ENCODE measurements around the gene ABO. TPM values are rescaled to one million over a fixed set of nuclear protein-coding genes. Genes with fewer than 3 reads are reported as not detected.
"Not testable (repeated sequence)": the region's sequence is repeated elsewhere in the genome, so short reads cannot be mapped to it uniquely, and the experiment has no call there.

Gene ABO
- total RNA-seq, 6 donors from 2014 or later = 7.6 to 84.9 (median 35.4) TPM

GRCh38 chr9:133230093-133230492 is 44.9 kb downstream of the ABO start:
- H3K27me3 ChIP-seq = no peaks in the 10 kb centered on the region
- no peaks in the 10 kb centered on the region for H3K36me3 ChIP-seq
- no peak for TF ChIP-seq EP300 (IDR thresholded peaks at IDR 0.05)
- TF ChIP-seq CTCF (IDR thresholded peaks at IDR 0.05) = no peak
- no peak for TF ChIP-seq POLR2A (IDR thresholded peaks at IDR 0.05)
- TF ChIP-seq POLR2AphosphoS5 (IDR thresholded peaks at IDR 0.05) = no peak
- no peak for ATAC-seq (ENCODE audit: low FRiP score in 2 of 2)
- H3K4me1 ChIP-seq = no peaks in the 10 kb centered on the region
- H3K27ac ChIP-seq = no peak overlapping the region
- DNase-seq = no peak
- 87 to 88% methylated on average over 5 of the region's 5 CpGs for WGBS, 2 donors
- H3K9me3 ChIP-seq = no peaks in the 10 kb centered on the region
- H3K4me3 ChIP-seq = no peak overlapping the region

GRCh38 chr9:133228474-133229193 is 46.4 kb downstream of the ABO start:
- H3K27ac ChIP-seq; H3K9me3 ChIP-seq; DNase-seq; H3K4me1 ChIP-seq; H3K4me3 ChIP-seq; H3K27me3 ChIP-seq; H3K36me3 ChIP-seq; ATAC-seq (ENCODE audit: low FRiP score in 2 of 2): not testable (repeated sequence)
- 71 to 89% methylated on average over 2 to 21 of the region's 22 CpGs for WGBS, 2 donors

GRCh38 chr9:133227996-133228395 is 47.0 kb downstream of the ABO start:
- DNase-seq = not testable (repeated sequence)

DNA sequence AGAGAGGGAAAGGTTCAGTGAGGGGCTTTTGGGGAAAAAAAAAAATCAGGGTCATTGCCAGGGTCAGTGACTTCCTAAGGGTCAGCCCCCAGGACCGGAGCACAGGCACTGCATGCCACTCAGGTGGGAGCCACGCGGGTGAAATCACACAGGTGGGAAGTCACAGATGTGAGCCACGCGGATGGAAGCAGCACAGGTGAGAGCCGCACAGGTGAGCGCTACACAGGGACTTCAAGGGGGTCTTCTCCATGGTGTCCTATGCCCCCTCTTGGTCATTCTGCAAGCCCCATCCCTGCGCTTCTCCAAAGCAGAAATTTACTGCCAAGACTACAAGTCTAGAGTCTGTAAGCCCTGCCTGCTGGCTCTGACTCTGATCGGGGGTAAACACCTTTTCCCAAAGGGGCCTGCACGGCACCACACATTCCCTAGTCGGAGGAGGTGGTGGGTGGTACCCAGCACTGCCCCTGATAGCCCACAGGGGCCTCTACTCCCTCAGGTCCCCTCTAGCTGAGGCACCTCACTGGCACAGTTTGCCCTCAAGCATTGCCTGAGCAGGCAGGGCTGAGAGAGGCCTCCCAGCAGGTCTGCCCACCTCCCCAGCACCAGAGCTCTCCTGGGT is 47.6 kb downstream of the ABO start:
- 88 to 95% methylated on average over 7 to 11 of the region's 11 CpGs for WGBS, 2 donors
- DNase-seq = no peak
- no peak for TF ChIP-seq CTCF (IDR thresholded peaks at IDR 0.05)
- TF ChIP-seq POLR2A (IDR thresholded peaks at IDR 0.05) = no peak
- no peak for TF ChIP-seq EP300 (IDR thresholded peaks at IDR 0.05)
- no peak for TF ChIP-seq POLR2AphosphoS5 (IDR thresholded peaks at IDR 0.05)

More at GRCh38 chr9:133227996-133228395, 47.0 kb downstream of the ABO start:
- not testable (repeated sequence) for H3K9me3 ChIP-seq, H3K4me1 ChIP-seq, H3K36me3 ChIP-seq, H3K27ac ChIP-seq, H3K27me3 ChIP-seq, H3K4me3 ChIP-seq
- ATAC-seq (ENCODE audit: low FRiP score in 2 of 2) = peak; percentile 16 to 27
- WGBS, 2 donors = 80 to 90% methylated on average over 1 to 8 of the region's 8 CpGs

GRCh38 chr9:133226219-133227171 is 48.5 kb downstream of the ABO start:
- Histone ChIP-seq H3K4me1 (peaks cover 0 to 6% (median 2%) of the 10 kb centered on the region in 4 donors), H3K36me3 (no peaks in the 10 kb centered on the region), H3K27ac (no peak overlapping the region), H3K9me3 (no peaks in the 10 kb centered on the region), H3K4me3 (no peak overlapping the region), H3K27me3 (no peaks in the 10 kb centered on the region)
- DNase-seq = peak in 1 of 2 donors; percentile 51
- TF ChIP-seq POLR2A (IDR thresholded peaks at IDR 0.05) = no peak
- TF ChIP-seq CTCF (IDR thresholded peaks at IDR 0.05) = no peak
- TF ChIP-seq POLR2AphosphoS5 (IDR thresholded peaks at IDR 0.05) = no peak
- no peak for TF ChIP-seq EP300 (IDR thresholded peaks at IDR 0.05)
- WGBS, 2 donors = 75 to 89% methylated on average over 14 to 25 of the region's 25 CpGs
- no peak for ATAC-seq (ENCODE audit: low FRiP score in 2 of 2)

More for the DNA sequence above, 47.6 kb downstream of the ABO start:
- Histone ChIP-seq H3K4me3 (no peak overlapping the region), H3K27me3 (no peaks in the 10 kb centered on the region), H3K9me3 (no peaks in the 10 kb centered on the region), H3K36me3 (no peaks in the 10 kb centered on the region), H3K4me1 (peaks cover 0 to 6% (median 2%) of the 10 kb centered on the region in 4 donors), H3K27ac (no peak overlapping the region)
- ATAC-seq (ENCODE audit: low FRiP score in 2 of 2) = no peak
